Measurements from ENCODE around the gene HSDL2. TPM values are rescaled to one million over a fixed set of nuclear protein-coding genes. Genes with fewer than 3 reads are reported as not detected.

HSDL2 gene
- total and polyA plus RNA-seq, 10 of the 15 experiments (the other 5 are each of a cell fraction or from before 2014, with no cell fraction given): 20.9 to 46.1 (median 27.0) TPM

DNA sequence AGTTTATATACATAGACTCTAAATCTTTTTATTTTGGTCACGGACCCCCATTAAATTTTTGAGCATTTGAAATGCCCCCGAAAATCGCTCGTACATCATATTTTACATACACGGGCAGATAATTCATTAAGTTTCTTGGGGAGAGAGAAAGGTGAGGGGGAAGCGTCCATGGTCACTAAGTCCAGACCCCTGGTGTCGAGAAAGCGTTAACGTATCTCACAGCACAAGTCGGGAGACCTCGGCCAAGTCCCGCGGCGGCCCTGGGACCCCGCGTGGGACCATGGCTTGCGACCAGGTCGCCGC lies 47.3 kb upstream of the HSDL2 start:
- H3K79me2 ChIP-seq (ENCODE audit: control insufficient read depth, insufficient read depth, low read length): peaks cover 54% of the 10 kb centered on the region
- H3K27me3 ChIP-seq (replicated peaks in 1 of 2; ENCODE audit: control insufficient read depth in 2 of 2, insufficient read depth in 2 of 2, low read length in 1 of 2): no peaks in the 10 kb centered on the region
- intact Hi-C loops (cut with micrococcal nuclease; ENCODE audit: unreplicated experiment): loop anchor here (2.0 to 5.0 kb wide), 6 partner anchors 45 to 435 kb away; partner anchors contain the start of gene UGCG
- H3K9me3 ChIP-seq (replicated peaks; ENCODE audit: control insufficient read depth, insufficient read depth, low read length): no peaks in the 10 kb centered on the region
- peaks cover 9% of the 10 kb centered on the region for H3K4me1 ChIP-seq (ENCODE audit: control insufficient read depth, insufficient read depth, low read length)
- ChIA-PET POLR2A (interaction anchor here (0.6 to 1.7 kb wide), 2 partner anchors 47 to 254 kb away, joined by 3 to 7 read pairs; partner anchors contain the start of gene HSDL2), SMC1A (ENCODE audit: uncharacterized antibody, unreplicated experiment) (interaction anchor here (0.6 to 3.2 kb wide), 5 partner anchors 46 to 239 kb away, joined by 3 to 10 read pairs (median 5); partner anchors contain the start of gene HSDL2), CTCF (interaction anchor here (0.7 to 1.3 kb wide), 4 partner anchors 9 to 258 kb away, joined by 3 to 4 read pairs (median 4); no protein-coding TSS in a partner anchor), RAD21 (ENCODE audit: unreplicated experiment) (interaction anchor here (0.9 to 2.1 kb wide), 4 partner anchors 108 to 244 kb away, joined by 3 to 14 read pairs (median 4); no protein-coding TSS in a partner anchor)
- WGBS (ENCODE audit: insufficient coverage, insufficient replicate concordance, low lambda C conversion rate, missing lambda C conversion rate): 3% methylated on average over 19 of the region's 19 CpGs
- FAIRE-seq: no peak
- no peaks in the 10 kb centered on the region for H3K36me3 ChIP-seq (ENCODE audit: control insufficient read depth in 2 of 2, insufficient read depth in 2 of 2, low read length in 1 of 2)
- peak overlapping the region; percentile 72 for H3K9ac ChIP-seq (ENCODE audit: control insufficient read depth, insufficient read depth, low read length)
- ATAC-seq: no peak
- peak overlapping the region; percentile 94 for H3K4me3 ChIP-seq
- H3K27ac ChIP-seq (ENCODE audit: control insufficient read depth, insufficient read depth): peak overlapping the region; percentile 96
- BruUV-seq (replicated peaks): no TSS peak
- in situ Hi-C loops (cut with MboI): no loop called here
- no peaks in the 10 kb centered on the region for H4K20me1 ChIP-seq (ENCODE audit: control insufficient read depth, insufficient read depth)
- H3K4me2 ChIP-seq (ENCODE audit: control insufficient read depth, insufficient read depth): peak overlapping the region; percentile 47; the same call in 1 of the 2 replicates
- DNase-seq (ENCODE audit: low read depth, low spot score): no peak
- H2AFZ ChIP-seq (ENCODE audit: control insufficient read depth, low read depth, low read length): peak overlapping the region; percentile 86
- TF ChIP-seq, protein P1, sequence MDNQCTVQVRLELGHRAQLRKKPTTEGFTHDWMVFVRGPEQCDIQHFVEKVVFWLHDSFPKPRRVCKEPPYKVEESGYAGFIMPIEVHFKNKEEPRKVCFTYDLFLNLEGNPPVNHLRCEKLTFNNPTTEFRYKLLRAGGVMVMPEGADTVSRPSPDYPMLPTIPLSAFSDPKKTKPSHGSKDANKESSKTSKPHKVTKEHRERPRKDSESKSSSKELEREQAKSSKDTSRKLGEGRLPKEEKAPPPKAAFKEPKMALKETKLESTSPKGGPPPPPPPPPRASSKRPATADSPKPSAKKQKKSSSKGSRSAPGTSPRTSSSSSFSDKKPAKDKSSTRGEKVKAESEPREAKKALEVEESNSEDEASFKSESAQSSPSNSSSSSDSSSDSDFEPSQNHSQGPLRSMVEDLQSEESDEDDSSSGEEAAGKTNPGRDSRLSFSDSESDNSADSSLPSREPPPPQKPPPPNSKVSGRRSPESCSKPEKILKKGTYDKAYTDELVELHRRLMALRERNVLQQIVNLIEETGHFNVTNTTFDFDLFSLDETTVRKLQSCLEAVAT (IDR thresholded peaks at IDR 0.05): peak; percentile 32; the same call in 1 of the 2 replicates
- TF ChIP-seq ZNF207 (IDR thresholded peaks at IDR 0.05; ENCODE audit: borderline replicate concordance) (no peak), DPF2 (IDR thresholded peaks at IDR 0.05) (no peak), CBX3 (IDR thresholded peaks at IDR 0.05; ENCODE audit: borderline replicate concordance, low read depth) (no peak), POU2F2 (IDR thresholded peaks at IDR 0.05; ENCODE audit: borderline replicate concordance, low read depth, low read length) (no peak), HDAC6 (IDR thresholded peaks at IDR 0.05; ENCODE audit: unreplicated experiment) (no peak), RAD21 (IDR thresholded peaks at IDR 0.05; ENCODE audit: insufficient read depth, low read depth, low read length) (0 out of 2 replicates have a peak, but pooled peaks have one; percentile 3), TCF3 (IDR thresholded peaks at IDR 0.05; ENCODE audit: borderline replicate concordance, insufficient read depth, low read depth, low read length) (no peak), CHD2 (IDR thresholded peaks at IDR 0.05; ENCODE audit: borderline replicate concordance, low read depth, low read length) (no peak), SPI1 (IDR thresholded peaks at IDR 0.05; ENCODE audit: borderline replicate concordance, insufficient read depth, low read depth, low read length) (no peak), KAT2A (conservative IDR thresholded peaks at IDR 0.05; ENCODE audit: control insufficient read depth, low read depth, low read length) (no peak), TAF1 (IDR thresholded peaks at IDR 0.05; ENCODE audit: borderline replicate concordance, low read depth, low read length) (no peak), SUPT20H (IDR thresholded peaks at IDR 0.05; ENCODE audit: borderline replicate concordance, control insufficient read depth, low read depth, low read length) (no peak), KLF5 (IDR thresholded peaks at IDR 0.05; ENCODE audit: partially characterized antibody) (no peak), SMC3 (IDR thresholded peaks at IDR 0.05; ENCODE audit: borderline replicate concordance, low read length) (no peak), ESRRA (IDR thresholded peaks at IDR 0.05; ENCODE audit: low read length) (0 out of 2 replicates have a peak, but pooled peaks have one; percentile 10), MTA3 (IDR thresholded peaks at IDR 0.05; ENCODE audit: borderline replicate concordance, low read length) (no peak)
- TF ChIP-seq, protein P2, sequence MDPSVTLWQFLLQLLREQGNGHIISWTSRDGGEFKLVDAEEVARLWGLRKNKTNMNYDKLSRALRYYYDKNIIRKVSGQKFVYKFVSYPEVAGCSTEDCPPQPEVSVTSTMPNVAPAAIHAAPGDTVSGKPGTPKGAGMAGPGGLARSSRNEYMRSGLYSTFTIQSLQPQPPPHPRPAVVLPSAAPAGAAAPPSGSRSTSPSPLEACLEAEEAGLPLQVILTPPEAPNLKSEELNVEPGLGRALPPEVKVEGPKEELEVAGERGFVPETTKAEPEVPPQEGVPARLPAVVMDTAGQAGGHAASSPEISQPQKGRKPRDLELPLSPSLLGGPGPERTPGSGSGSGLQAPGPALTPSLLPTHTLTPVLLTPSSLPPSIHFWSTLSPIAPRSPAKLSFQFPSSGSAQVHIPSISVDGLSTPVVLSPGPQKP (IDR thresholded peaks at IDR 0.05; ENCODE audit: low read depth, low read length): no peak
- TF ChIP-seq, protein P3, sequence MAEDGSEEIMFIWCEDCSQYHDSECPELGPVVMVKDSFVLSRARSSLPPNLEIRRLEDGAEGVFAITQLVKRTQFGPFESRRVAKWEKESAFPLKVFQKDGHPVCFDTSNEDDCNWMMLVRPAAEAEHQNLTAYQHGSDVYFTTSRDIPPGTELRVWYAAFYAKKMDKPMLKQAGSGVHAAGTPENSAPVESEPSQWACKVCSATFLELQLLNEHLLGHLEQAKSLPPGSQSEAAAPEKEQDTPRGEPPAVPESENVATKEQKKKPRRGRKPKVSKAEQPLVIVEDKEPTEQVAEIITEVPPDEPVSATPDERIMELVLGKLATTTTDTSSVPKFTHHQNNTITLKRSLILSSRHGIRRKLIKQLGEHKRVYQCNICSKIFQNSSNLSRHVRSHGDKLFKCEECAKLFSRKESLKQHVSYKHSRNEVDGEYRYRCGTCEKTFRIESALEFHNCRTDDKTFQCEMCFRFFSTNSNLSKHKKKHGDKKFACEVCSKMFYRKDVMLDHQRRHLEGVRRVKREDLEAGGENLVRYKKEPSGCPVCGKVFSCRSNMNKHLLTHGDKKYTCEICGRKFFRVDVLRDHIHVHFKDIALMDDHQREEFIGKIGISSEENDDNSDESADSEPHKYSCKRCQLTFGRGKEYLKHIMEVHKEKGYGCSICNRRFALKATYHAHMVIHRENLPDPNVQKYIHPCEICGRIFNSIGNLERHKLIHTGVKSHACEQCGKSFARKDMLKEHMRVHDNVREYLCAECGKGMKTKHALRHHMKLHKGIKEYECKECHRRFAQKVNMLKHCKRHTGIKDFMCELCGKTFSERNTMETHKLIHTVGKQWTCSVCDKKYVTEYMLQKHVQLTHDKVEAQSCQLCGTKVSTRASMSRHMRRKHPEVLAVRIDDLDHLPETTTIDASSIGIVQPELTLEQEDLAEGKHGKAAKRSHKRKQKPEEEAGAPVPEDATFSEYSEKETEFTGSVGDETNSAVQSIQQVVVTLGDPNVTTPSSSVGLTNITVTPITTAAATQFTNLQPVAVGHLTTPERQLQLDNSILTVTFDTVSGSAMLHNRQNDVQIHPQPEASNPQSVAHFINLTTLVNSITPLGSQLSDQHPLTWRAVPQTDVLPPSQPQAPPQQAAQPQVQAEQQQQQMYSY (CRISPR knock-in tag; IDR thresholded peaks at IDR 0.05): no peak
